HG02884 (cell line): ENCODE data around the gene SAMM50.
"Not testable (repeated sequence)": the region's sequence is repeated elsewhere in the genome, so short reads cannot be mapped to it uniquely, and the experiment has no call there.

Experiments used
- ATAC-seq: cut with Tn5 transposase; IDR thresholded peaks from one replicate; pipeline ENCODE4 v1.9.1; 2021; ENCODE audit warnings: mild to moderate bottlenecking, moderate library complexity; ENCODE audit not compliant: unreplicated experiment

The SAMM50 gene

DNA sequence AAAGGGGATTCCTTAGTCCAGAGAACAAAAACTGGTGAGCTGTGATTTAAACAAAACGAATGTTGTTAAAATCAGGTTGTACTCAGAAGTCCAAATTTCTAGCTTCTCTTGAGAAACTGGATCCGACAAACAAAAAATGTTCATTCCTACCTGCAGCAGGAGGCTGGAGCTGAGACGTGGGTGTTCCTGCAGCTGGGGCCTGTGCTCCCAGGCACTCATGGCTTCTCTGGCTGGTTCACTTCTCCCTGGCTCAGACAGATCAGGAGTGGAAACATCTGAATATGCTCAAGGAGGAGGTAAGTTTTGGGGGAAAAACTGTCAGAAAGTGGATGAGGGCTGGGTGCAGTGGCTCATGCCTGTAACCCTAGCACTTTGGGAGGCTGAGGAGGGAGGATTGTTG lies 44.1 kb downstream of the SAMM50 start:
- ATAC-seq = no peak

DNA sequence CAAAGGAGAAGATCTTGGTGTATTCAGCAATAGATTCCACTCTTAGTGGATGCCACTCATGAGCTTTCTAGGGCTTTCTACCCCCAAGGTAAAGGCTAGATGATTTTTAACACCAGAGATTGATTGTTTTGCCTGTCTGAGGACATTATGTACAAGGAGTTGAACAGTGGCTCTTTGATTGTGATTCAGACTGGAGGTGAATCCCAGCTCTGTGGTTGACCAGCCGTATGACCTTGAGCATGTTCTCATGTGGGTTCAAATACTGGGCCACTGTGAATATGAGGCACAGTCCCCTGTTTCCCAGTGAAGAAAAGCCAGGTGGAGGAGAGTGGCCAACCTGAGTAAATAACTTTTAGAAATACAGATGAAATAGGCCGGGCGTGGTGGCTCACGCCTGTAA lies 44.9 kb downstream of the SAMM50 start:
- no peak for ATAC-seq

DNA sequence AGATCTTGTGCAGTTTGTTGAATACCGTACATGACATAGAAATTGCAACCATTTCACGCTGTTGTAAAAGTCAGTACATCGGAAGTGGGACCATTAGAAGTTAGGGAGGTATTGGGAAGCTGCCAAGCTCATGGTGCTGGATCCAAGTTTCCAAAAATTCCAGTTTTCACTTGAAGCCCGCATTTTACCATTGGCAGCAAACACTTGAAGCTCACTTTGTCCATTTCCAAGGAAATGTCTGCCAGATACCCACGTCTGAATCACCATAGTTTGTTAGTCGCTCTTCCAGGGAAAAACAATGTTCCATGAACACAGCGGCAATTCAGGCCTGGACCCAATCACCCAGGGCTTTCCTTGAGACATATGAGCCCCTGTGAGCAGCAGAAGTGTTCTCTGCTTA lies 46.3 kb downstream of the SAMM50 start:
- ATAC-seq = no peak

DNA sequence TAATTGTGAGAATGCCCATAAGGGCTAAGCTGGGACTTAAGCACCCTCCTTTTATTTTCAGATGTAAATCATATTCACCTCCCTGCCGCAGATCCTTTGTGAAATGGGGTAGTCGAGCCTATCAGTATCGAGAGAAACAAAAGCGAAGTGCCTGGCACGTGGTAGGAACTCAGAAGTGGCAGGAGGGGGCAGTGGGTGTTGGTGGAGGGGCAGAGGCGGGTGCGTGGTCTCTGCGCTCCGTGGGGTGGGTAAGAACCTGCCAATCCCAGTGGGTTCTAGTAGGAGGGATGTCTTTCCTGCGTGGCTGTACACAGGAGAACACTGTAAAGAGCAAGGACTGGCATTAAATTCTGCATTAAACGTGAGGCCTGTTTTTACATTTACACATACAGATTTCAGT lies 47.1 kb downstream of the SAMM50 start:
- no peak for ATAC-seq

DNA sequence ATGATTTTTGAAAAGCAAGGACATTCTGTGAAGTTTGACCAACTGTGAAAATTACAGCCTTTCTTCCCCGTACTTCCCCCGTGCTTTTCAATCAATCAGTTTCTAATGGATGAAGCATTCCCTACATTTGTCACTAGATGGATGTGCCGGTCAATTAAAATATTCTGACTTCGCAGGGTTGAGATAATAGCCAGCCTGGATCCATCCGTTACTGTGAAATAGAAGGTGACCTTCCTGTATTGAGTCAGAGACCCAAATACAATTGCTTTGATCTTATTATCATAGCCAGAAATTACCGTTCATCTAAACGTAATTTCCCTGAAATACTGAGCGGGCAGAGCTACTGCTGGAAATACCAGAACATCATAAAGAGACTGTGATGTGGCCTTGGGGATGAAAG lies 47.8 kb downstream of the SAMM50 start:
- no peak for ATAC-seq

DNA sequence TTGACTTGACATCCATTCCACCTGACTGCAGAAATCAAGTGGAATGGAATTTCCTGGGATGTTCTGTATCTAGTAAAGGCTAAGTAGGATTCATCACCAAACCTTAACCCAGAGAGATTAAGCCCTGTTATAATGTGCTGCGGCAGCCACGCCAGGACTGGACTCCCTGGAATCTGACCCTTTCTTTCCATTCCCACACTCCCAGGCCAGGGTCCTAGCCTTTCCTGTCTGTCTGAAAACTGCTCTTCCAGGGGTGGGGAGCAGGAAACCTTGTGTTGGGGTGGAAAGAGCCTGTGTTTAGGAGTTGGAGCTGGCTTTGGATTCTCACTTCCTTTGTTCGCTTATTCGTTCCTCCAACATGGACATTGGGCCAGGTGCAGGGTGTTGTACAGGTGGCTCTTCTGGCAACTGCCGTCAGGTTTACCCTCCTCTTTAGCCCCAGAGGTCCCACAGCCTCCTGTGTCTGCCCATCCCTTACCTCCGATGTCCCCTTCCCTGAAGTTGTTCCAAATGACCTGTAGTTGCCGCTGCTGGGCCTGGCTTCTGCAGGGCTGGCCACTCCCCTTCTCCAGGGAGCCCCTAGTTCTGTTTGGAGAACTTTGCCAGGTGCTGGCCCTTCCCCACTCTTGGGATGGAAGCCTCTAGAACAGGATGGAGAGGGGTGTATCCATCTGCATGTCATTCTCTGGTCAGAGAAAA lies 48.3 kb downstream of the SAMM50 start:
- no peak for ATAC-seq

DNA sequence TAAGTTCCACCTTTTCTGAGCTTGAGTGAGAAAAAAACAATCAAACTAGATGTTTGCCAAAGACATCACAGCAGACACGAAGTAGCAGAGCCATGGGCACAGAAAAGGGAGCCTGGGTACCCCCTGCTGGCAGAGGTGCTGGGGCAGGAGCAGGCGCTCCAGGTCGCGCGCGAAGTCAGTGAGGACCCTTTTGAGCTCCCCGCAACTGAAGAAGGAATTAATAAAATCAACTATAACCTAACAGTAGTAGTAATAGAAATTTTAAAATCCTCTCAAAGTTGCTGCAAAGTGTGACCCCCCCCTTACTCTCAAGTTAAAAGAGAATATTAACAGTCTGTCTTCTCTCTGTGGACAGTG lies 48.8 kb downstream of the SAMM50 start:
- ATAC-seq = no peak

DNA sequence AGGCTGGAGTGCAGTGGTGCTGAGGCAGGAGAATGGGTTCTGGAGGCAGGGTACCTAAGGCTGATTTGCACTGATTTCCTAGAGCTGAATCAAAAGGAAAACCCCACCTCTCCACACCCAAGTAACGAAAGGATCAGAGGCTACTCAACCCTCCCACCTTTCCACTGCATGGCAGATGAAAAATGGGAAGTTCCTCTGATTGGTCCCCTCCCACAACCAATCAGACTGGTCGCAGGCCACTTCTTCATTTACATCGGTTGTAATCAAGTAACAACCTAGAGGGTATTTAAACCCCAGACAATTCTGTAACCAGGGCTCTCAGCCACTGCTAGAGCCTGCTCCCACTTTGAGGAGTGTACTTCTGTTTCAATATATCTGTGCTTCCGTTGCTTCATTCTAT lies 50.3 kb downstream of the SAMM50 start:
- no peak for ATAC-seq

DNA sequence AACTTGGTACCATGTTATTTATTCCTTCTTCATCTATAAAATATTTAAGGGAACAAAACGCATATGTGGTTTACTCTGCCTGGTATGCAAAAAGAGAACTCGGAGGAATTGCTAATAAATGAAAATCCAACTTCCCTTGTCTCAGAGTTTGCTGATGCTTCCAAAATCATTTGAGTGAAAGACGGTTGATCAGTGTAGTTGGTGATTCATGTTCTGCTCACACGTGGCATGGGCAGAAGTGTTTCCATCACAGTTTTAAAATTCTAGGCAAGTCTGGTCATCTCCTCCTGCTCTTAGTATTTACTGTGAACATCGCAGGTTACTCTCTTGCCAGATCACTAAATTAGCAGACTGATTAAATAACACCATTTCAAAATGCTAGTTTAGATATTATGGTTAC lies 56.9 kb downstream of the SAMM50 start:
- ATAC-seq = no peak

DNA sequence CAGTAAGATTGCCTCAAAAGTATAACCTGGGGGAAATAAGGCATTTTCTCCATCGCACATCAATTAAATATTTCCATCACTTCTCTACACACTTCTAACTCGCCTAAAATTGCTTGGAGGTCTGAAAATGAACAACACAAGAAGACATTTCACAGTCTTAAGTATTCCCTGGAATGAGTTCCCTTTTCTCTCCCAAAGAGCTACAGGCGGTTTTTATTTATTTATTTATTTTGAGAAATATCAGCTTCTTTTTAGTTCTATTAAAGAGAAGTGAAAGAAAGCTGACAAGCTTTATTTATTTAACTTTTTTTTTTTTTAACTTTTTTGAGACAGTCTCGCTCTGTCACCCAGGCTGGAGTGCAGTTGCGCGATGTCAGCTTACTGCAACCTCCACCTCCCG lies 57.3 kb downstream of the SAMM50 start:
- no peak for ATAC-seq

DNA sequence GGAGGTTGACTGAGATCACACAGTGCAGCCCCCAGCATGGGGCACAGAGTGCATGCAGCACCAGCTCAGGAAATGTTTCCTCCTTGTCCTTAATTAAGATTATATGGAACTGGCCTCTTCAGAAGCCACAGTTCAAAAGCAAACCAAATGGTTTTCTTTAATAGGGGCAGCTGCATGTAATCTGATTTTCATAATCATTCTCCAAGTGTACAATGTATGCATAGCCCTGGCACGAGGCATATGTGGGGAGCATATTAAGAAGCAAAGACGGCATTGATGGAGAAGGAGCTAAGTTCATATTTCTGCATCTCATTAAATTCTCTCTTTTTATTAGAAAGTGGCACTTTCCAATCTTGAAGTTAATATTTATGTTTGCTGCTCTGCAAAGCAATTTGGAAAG lies 59.0 kb downstream of the SAMM50 start:
- ATAC-seq = no peak

DNA sequence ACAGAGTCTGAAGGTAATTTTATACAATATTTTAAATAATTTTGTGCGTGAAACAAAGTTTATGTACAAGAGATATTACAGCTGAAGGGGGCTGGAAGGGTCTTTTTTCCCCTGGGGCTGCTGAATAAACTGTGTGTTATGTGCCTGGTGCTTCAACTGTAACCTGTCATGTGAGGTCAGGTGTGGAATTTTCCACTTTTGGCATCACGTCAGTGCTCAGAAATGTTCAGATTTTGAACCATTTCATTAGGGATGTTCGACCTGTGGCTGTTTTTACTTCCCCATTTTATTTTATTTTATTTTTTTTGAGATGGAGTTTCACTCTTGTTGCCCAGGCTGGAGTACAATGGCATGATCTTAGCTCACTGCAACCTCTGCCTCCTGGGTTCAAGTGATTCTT lies 61.3 kb downstream of the SAMM50 start:
- not testable (repeated sequence) for ATAC-seq

DNA sequence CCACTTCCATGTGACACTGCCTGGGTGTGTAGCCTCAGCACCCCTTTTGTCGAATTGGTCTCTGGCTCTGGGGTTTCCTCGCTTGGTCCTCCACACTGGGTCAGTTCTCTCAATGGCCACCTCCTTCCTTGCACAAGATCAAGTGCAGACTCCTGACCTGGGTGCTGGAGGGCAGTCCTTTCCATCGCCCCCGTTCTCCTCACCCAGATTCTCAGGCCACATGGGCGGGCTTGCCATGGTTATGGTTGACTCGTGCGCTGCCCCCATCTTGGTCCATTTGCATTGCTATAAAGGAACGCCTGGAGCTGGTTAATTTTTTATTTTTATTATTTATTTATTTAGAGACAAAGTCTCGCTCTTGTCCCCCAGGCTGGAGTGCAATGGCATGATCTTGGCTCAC lies 63.4 kb downstream of the SAMM50 start:
- ATAC-seq = no peak

DNA sequence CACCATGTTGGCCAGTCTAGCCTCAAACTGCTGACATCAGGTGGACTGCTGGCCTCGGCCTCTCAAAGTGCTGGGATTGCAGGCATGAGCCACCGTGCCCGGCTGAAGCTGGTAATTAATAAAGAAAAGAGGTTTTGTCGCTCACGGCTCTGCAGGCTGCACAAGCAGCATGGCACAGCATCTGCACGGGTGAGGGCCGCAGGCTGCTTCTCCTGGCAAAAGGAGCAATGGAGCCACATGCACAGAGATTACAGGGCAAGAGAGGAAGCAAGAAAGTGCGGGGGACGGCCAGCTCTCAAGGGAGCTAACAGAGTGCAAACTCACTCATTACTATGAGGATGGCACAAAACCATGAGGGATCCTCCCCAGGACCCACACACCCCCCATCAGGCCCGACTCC lies 64.2 kb downstream of the SAMM50 start:
- no peak for ATAC-seq

DNA sequence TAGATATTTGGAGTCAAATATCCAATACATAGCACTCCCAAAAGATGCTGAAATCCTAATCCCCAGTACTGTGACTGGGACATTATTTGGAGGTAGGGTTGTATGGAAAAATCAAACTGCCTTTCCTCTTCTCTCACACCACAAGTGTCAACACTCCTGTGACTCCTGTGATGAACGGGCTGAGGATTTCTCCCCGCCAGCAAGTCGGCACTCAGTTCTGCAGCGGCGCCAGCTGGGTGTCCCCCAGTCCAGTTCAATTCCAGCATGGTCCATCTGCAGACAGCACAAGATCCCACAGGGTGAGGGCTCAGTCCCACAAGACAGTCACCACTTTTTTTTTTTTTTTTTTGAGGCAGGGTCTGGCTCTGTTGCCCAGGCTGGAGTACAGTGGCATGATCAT lies 64.6 kb downstream of the SAMM50 start:
- no peak for ATAC-seq

DNA sequence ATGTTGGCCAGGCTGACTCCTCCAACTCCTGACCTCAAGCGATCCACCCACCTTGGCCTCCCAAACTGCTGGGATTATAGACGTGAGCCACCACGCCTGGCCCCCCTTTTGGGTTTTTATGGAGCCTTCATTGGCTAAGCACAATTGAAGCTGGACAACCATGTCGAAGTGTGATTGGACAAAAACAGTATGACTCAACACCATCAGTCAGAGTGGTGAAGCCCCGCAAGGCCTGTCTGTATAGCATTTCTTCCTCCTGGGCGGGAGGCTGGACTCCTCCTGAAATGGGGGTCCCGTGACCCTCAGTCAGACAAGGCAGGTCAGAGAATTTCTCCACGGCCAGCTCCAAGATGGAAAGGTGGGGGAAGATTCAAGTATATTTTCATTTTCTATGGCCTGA lies 65.7 kb downstream of the SAMM50 start:
- ATAC-seq = no peak

DNA sequence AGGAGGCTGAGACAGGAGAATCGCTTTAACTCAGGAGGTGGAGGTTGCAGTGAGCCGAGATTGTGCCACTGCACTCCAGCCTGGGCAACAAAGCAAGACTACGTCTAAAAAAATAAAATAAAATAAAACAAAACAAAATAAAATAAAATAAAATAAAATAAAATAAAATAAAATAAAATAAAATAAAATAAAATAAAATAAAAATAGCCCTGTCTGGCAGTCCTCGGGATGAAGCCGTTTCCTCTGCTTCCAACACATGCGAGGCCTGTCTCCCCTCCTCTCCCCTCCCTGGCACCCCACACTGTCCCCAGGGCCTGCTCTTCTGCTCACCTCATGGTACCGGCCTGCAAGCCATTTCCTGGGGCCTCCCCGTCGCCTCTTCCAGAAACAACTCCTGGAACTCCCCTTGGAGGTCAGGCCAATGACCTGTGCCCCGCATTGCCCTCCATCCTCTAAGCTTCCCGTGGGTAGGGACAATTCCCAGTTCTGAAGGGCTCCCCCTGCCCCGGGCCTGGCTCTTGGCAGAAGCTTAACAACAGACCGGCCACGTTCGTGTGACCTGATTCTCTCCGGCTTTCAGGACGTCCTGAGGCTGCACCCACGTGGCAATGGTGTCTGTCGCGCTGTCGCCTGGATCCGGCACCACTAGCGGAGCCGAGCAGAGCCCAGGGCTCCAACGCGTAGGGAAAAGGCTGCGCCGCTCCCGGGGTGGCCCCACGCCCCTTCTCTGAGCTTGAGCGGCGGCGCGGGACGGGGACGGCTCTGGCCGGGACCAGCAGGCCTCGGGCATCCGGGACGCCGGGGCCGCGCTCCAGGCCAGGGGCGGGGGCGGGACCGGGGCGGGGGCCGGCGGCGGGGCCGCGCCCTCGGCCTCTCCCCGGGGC lies 68.4 kb downstream of the SAMM50 start:
- ATAC-seq = no peak

DNA sequence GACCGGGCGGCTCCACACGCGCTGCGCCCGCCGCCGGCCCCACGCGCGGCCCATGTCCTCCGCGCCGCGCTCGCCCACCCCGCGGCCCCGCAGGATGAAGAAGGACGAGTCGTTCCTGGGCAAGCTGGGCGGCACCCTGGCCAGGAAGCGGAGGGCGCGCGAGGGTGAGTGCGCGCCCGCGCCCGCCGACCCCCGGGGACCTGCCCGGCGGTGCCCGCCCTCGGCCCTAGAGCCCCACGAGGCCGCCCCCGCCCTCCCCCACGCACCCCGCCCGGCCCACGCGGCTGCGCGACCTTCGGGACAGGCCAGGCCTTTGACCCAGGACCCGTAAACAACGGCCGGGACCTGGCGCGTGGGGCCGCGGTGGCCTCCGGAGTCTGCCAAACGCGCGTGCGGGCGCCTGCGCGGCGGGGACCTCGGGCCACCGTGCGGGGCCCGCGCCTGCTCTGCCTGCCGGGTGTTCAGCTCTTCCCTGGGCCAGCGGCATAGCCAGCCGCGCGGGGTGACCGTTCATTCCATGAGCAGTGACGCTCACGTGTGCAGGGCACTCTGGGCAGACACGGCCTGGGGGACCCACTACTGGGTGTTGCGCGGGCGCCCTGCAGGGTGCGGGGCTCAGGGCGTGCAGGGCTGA lies 69.2 kb downstream of the SAMM50 start, which contains the start of gene PARVB:
PARVB (plus strand) TSS at position 15 of the 634 bp plus-strand sequence; CDS start at position 53, 38 bp downstream.
- ATAC-seq = no peak

DNA sequence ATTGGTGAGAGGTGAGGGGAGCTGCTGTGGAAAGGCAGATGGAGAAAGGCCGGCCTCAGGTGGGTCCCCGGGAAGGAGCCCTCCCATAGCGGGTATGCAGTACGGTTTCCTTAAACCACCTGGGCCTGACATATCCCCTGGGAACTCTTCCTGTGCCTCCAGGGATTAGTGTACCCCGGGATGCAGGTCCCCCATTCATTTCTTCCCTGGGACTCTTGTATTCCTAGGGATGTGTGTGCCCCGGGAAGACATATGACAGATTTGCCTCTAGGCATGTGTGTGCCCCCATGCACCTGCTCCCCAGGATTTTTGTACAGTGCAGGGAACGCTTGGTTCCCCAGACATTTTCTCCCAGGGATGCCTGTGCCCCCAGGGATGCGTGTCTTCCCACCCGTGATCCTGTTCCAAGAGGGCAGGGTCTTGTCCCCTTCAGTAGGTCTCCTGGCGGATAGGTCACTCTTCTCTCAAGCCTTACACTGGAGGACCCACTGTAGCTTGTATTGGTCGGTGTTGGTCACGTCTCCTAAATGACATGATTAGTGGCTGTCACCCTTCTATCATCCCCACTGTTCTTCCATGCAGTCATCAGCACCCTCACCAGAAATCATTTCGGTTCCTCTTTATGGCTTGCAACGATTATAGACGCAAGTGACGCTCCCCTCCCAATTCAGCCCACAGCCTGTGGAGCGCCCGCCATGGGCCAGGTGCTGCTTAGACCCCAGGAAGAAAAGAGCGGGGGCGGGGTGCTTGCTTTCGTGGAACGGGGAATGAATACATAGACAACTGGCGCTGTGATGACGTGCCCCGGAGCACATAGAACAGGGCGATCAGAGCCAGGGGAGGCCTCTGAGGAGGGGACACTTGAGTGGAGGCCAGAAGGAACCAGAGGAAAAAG lies 70.2 kb downstream of the SAMM50 start:
- ATAC-seq = peak; percentile 64

DNA sequence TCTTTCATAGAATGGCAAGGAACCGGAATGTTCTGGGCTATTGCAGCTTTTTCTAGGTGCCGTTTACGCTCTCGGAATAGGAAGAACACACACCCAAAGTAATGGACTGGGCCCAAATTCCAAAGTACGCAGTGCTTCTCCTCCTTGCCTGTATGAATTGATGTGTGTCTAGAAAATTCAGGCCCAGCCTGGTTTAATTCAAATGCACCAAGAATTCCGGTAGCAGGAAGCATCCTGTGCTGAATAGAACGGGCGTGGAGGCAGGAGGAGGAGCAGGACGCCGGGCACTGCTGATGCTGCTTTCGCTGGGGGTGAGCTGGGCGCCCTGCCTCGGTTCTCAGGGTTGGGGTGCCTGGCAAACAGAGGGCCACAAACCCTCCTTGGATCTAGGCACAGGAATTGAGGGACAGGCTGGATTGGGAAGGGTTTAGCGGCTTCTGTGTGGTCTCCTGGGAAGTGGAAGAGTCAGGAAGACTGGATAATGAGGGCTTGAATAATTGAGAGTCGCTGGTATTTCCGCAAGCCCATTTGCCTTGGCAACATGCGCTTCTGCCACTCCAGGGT lies 70.9 kb downstream of the SAMM50 start:
- no peak for ATAC-seq
